ENCODE measurements around the gene PKN3.

DNA sequence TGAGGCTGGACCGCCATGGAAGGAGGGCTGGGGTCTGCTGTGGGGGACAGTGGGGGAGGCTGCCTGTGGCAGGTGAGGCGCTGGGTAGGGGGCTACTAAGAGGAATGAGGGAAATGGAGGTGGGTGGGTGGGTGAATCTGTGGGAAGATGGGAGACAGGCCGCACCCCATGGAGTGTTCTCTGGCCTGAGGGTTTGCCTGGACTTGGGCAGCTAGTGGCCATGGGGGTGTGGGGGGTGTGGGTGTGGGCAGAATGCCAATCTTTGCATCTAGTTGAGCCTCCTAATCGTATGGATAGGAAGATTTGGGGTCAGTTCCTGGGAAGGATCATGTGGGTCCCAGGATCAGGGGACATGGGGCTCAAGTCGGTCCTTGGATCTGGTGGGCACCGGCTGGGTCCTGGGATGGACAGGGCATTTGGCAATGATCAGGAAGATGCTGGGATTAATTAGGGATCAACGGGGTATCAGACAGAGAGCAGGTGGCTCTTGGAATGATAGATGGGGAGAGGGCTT lies 21.1 kb downstream of the PKN3 start:
- no peak for TF ChIP-seq CTCF (IDR thresholded peaks at IDR 0.05; ENCODE audit: low read depth, low read length, missing input control)
- TF ChIP-seq JUND (IDR thresholded peaks at IDR 0.05) = no peak
- no peak for TF ChIP-seq RAD21 (IDR thresholded peaks at IDR 0.05)
- TF ChIP-seq REST (IDR thresholded peaks at IDR 0.05) = no peak
- TF ChIP-seq FOXA1 (IDR thresholded peaks at IDR 0.05) = no peak
- no peak for TF ChIP-seq YY1 (IDR thresholded peaks at IDR 0.05)
- TF ChIP-seq TAF1 (conservative IDR thresholded peaks at IDR 0.05) = no peak
- TF ChIP-seq, protein P1, sequence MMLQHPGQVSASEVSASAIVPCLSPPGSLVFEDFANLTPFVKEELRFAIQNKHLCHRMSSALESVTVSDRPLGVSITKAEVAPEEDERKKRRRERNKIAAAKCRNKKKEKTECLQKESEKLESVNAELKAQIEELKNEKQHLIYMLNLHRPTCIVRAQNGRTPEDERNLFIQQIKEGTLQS (IDR thresholded peaks at IDR 0.05) = no peak
- TF ChIP-seq, protein P2, sequence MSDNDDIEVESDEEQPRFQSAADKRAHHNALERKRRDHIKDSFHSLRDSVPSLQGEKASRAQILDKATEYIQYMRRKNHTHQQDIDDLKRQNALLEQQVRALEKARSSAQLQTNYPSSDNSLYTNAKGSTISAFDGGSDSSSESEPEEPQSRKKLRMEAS (IDR thresholded peaks at IDR 0.05) = no peak

Data from liver (tissue), 3 donors.